Measurements from ENCODE around the gene FCRLB.
A peak's percentile ranks its signal among the peaks of the same experiment; 100 is the strongest.
"Not testable (repeated sequence)": the region's sequence is repeated elsewhere in the genome, so short reads cannot be mapped to it uniquely, and the experiment has no call there.

FCRLB gene

GRCh38 chr1:161720422-161720821 lies 922 bp upstream of the FCRLB start:
- DNase-seq, result no peak

GRCh38 chr1:161721738-161722343 lies 497 bp downstream of the FCRLB start:
- no peak for DNase-seq

- DNase-seq, result no peak
Measured at GRCh38 chr1:161722406-161722805, 1.1 kb downstream of the FCRLB start.

GRCh38 chr1:161723459-161724141 lies 2.3 kb downstream of the FCRLB start:
- no peak for DNase-seq

GRCh38 chr1:161725258-161725907 lies 4.0 kb downstream of the FCRLB start:
- not testable (repeated sequence) for DNase-seq

GRCh38 chr1:161725908-161726472 lies 4.6 kb downstream of the FCRLB start:
- no peak for DNase-seq

- DNase-seq, result peak; percentile 64
Measured at GRCh38 chr1:161726473-161727255, 5.3 kb downstream of the FCRLB start.

- no peak for DNase-seq
Measured at GRCh38 chr1:161727256-161727924, 6.0 kb downstream of the FCRLB start.

GRCh38 chr1:161728376-161729226 lies 7.3 kb downstream of the FCRLB start:
- DNase-seq, result no peak

- DNase-seq, result no peak
Measured at GRCh38 chr1:161730050-161730564, 8.8 kb downstream of the FCRLB start.

GRCh38 chr1:161731241-161731640 lies 9.9 kb downstream of the FCRLB start:
- no peak for DNase-seq

GRCh38 chr1:161731981-161732718 lies 10.8 kb downstream of the FCRLB start:
- no peak for DNase-seq

GRCh38 chr1:161733526-161733925 lies 12.2 kb downstream of the FCRLB start:
- DNase-seq, result no peak

GRCh38 chr1:161735837-161736236 lies 14.5 kb downstream of the FCRLB start:
- DNase-seq, result no peak

GRCh38 chr1:161736335-161736969 lies 15.1 kb downstream of the FCRLB start:
- no peak for DNase-seq

- DNase-seq, result no peak
Measured at GRCh38 chr1:161737625-161738024, 16.3 kb downstream of the FCRLB start.

- DNase-seq, result no peak
Measured at GRCh38 chr1:161738627-161739287, 17.4 kb downstream of the FCRLB start.

GRCh38 chr1:161739865-161740566 lies 18.7 kb downstream of the FCRLB start:
- DNase-seq, result no peak

GRCh38 chr1:161740921-161741320 lies 19.6 kb downstream of the FCRLB start:
- no peak for DNase-seq
